Osteocyte (in vitro differentiated cells): ENCODE results near the gene CD27. TPM values are rescaled to one million over a fixed set of nuclear protein-coding genes. Genes with fewer than 3 reads are reported as not detected.

ENCODE experiments used
- DNase-seq: peaks from one replicate; pipeline ENCODE4 v3.0.0; 2021; ENCODE audit warnings: mixed read lengths; ENCODE audit not compliant: unreplicated experiment; ENCODE audit errors: extremely low spot score
- H3K27ac Mint-ChIP-seq: one replicate; pipeline ENCODE4 v1.8.0; 2021; ENCODE audit warnings: mild to moderate bottlenecking, mixed read lengths; ENCODE audit not compliant: unreplicated experiment
- H3K27me3 Mint-ChIP-seq: one replicate; pipeline ENCODE4 v1.8.0; 2021; ENCODE audit warnings: mixed read lengths; ENCODE audit not compliant: unreplicated experiment
- H3K36me3 Mint-ChIP-seq: one replicate; pipeline ENCODE4 v1.8.0; 2021; ENCODE audit warnings: mixed read lengths; ENCODE audit not compliant: unreplicated experiment
- H3K4me1 Mint-ChIP-seq: one replicate; pipeline ENCODE4 v1.8.0; 2021; ENCODE audit warnings: mixed read lengths; ENCODE audit not compliant: unreplicated experiment
- H3K4me3 Mint-ChIP-seq: one replicate; pipeline ENCODE4 v1.8.0; 2021; ENCODE audit warnings: mild to moderate bottlenecking, moderate library complexity, mixed read lengths; ENCODE audit not compliant: unreplicated experiment
- H3K9me3 Mint-ChIP-seq: one replicate; pipeline ENCODE4 v1.8.0; 2021; ENCODE audit warnings: mixed read lengths; ENCODE audit not compliant: unreplicated experiment
- CTCF ChIP-seq: fragments of 200-600 bp; sonication (generic); IDR thresholded peaks from 2 replicates; pipeline ENCODE4 v1.5.0; 2021; ENCODE audit warnings: antibody characterized with exemption, mild to moderate bottlenecking, moderate library complexity
- long read RNA-seq: library from polyadenylated mRNA; unstranded; transcript quantifications from one replicate; pipeline ENCODE4 v2.0.0, GENCODE V29; 2021
- total RNA-seq: library from RNA; stranded (reverse); gene quantifications from 2 replicates; pipeline ENCODE4 v1.2.1, GENCODE V29; 2021

Gene CD27
- total RNA-seq = not detected in 2 replicates
- long read RNA-seq = 0 reads

GRCh38 chr12:6444704-6445688, at the start of gene CD27:
TSS of gene CD27 (plus strand) at chr12:6444955. CDS start at chr12:6445096, 141 bp downstream.
- H3K4me1 Mint-ChIP-seq = no peaks in the 10 kb centered on the region
- no peaks in the 10 kb centered on the region for H3K27me3 Mint-ChIP-seq
- no peaks in the 10 kb centered on the region for H3K9me3 Mint-ChIP-seq
- H3K4me3 Mint-ChIP-seq = no peak within 1 kb of the TSS
- TF ChIP-seq CTCF = no peak
- H3K27ac Mint-ChIP-seq = no peak within 1 kb of the TSS
- peaks cover 6% of the 10 kb centered on the region for H3K36me3 Mint-ChIP-seq
- DNase-seq = no peak

GRCh38 chr12:6396031-6396430, 48.7 kb upstream of the CD27 start:
- Mint-ChIP-seq H3K27ac (no peak overlapping the region), H3K9me3 (no peaks in the 10 kb centered on the region), H3K36me3 (no peaks in the 10 kb centered on the region), H3K27me3 (no peaks in the 10 kb centered on the region), H3K4me1 (peaks cover 3% of the 10 kb centered on the region), H3K4me3 (no peak overlapping the region)
- no peak for TF ChIP-seq CTCF
- DNase-seq = no peak

DNA sequence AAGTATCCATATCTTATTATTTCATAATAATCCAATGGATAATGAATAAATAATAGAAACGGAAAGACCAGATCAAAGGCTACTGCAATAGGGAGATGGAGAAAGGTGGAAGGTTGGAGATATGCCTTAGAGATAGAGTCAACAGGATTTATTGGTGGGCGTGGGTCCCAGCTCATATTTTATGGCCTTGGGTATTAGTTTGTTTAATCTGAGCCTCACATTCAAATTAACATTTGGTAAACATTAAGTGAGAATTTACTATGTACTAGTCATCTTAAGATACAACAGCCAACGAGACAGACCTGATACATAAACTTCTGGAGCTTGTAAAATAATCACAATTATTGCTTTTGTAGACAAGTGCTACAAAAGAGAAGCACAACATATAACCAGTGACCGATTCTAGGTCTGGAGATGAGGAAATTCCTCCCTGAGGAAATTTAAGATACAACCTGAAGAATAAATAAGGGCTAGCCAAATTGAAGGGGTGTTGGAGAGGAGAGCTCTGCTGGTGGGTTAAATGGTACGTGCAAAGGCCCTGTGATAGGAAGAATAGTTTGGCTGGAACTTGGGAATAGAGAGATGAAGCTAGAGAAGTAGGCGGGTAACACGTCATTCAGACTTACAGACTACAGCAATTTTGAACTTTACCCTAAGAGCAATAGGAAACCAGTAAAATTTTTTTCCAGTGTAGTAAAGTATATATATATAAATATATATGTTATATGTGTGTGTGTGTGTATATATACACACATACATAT, 44.7 kb upstream of the CD27 start:
- Mint-ChIP-seq H3K27me3 (no peaks in the 10 kb centered on the region), H3K36me3 (no peaks in the 10 kb centered on the region), H3K4me1 (no peaks in the 10 kb centered on the region), H3K4me3 (no peak overlapping the region), H3K27ac (no peak overlapping the region), H3K9me3 (no peaks in the 10 kb centered on the region)
- TF ChIP-seq CTCF = no peak
- DNase-seq = no peak

DNA sequence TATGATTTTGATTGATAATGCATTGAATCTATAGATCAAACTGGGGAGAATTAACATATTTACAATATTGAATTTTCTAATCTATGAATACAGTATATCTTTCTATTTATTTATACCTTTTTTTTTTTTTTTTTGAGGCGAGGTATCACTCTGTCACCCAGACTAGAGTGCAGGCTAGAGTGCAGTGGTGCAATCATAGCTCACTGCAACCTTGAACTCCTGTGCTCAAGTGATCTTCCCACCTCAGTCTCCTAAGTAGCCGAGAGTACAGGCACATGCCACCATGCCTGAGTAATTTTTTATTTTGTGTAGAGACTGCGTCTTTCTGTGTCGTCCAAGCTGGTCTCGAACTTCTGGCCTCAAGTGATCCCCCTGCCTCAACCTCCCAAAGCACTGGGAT, 40.4 kb upstream of the CD27 start:
- no peak for TF ChIP-seq CTCF
- Mint-ChIP-seq H3K36me3 (peaks cover 3% of the 10 kb centered on the region), H3K27me3 (no peaks in the 10 kb centered on the region), H3K4me3 (no peak overlapping the region), H3K9me3 (peaks cover 5% of the 10 kb centered on the region), H3K27ac (no peak overlapping the region), H3K4me1 (no peaks in the 10 kb centered on the region)
- no peak for DNase-seq

DNA sequence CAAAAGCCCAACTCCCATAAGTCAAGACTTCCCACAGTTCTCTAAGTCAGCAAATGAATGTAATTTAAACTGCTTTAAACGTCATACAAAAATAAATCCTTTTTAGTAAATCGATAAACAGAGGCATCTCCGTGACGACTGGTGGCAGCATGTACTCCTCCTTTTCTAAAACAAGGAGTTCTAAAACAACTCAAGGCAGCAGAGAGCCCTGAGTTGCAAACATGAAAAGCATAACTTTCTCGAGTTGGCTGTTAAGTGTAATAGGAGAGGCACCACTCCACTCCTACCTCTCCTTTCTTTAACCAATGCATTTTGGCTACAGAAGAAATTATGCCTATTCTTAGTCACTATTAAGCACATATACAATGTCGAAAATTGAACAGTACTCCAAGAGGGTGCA, 38.8 kb upstream of the CD27 start:
- no peak for TF ChIP-seq CTCF
- no peaks in the 10 kb centered on the region for H3K4me1 Mint-ChIP-seq
- DNase-seq = no peak
- no peaks in the 10 kb centered on the region for H3K27me3 Mint-ChIP-seq
- H3K36me3 Mint-ChIP-seq = peaks cover 6% of the 10 kb centered on the region
- no peak overlapping the region for H3K27ac Mint-ChIP-seq
- H3K4me3 Mint-ChIP-seq = no peak overlapping the region
- H3K9me3 Mint-ChIP-seq = peaks cover 14% of the 10 kb centered on the region
